ENCODE results near the gene MDP1.
A peak's percentile ranks its signal among the peaks of the same experiment; 100 is the strongest.
"Not testable (repeated sequence)": the region's sequence is repeated elsewhere in the genome, so short reads cannot be mapped to it uniquely, and the experiment has no call there.

MDP1 gene

DNA sequence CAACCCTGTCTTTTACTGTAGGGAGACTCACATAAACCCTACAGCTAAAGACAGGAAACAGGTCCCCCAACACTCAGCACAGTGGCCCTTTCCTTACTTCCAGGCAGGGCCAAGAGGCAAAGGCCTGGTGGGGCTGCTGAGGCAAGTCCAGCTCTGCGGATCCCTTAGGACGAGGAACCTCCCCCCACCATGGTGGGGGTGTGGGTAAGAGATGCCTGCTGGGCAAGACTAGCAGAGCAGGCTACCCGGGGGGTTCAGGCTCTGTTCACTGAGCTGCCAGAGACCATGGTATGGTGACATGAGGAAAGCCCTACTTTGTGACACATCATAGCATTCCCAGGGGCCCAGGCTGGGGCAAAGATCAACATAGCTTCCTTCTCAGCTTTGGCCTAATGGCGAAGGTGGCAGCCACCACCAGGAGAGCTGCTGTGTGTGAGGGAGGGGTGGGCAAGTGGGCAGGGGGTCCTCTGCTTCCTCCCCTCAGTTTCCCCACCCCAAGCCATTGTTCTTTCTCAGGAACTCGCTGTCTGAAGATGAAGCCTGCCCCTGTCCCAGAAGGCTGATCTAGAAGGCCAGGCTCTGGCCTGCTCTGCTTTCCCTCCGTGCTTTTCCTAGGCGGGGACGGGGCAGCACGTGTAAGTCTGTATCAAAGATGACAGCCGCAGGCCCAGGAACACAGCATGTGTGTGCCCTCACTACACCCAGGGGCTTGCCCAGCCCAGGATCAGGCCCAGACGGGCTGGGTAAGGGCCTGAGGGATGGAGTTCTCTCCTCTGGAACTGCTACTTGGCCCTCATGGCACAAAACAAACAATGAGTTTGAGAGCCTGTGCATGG, 36.6 kb upstream of the MDP1 start:
- no peak for DNase-seq
- in situ Hi-C loops (cut with MboI; ENCODE audit: low pct_unique_long_range_greater_than_20kb, low sequenced_read_pairs): no loop called here

GRCh38 chr14:24251880-24252288, 36.0 kb upstream of the MDP1 start:
- DNase-seq: no peak
- in situ Hi-C loops (cut with MboI; ENCODE audit: low pct_unique_long_range_greater_than_20kb, low sequenced_read_pairs): no loop called here

GRCh38 chr14:24250354-24250753, 34.5 kb upstream of the MDP1 start:
- DNase-seq: no peak
- in situ Hi-C loops (cut with MboI; ENCODE audit: low pct_unique_long_range_greater_than_20kb, low sequenced_read_pairs): no loop called here

- no peak for DNase-seq
- in situ Hi-C loops (cut with MboI; ENCODE audit: low pct_unique_long_range_greater_than_20kb, low sequenced_read_pairs): loop anchor here (10.0 kb wide), 1 partner anchor 45 kb away; the partner anchor contains the start of genes DHRS1 and NOP9
Measured at GRCh38 chr14:24249230-24250021, 33.6 kb upstream of the MDP1 start.

DNA sequence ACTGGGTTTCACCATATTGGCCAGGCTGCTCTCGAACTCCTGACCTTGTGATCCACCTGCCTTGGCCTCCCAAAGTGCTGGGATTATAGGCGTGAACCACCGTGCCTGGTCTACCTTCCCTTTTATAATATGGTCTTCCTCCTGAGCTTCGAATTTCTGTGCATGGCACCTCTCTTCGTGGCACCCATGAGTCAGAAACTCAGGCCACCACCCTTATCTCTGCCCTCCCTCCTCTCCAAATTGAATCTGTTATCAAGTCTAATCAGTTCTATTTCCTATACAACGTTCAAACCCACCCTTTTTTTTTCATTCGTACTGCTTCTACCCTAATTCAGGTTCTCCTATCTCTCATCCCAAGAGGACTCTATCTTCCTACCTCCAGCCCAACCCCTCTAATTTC, 31.6 kb upstream of the MDP1 start:
- no peak for DNase-seq
- in situ Hi-C loops (cut with MboI; ENCODE audit: low pct_unique_long_range_greater_than_20kb, low sequenced_read_pairs): loop anchor here (10.0 kb wide), 1 partner anchor 47 kb away; the partner anchor contains the start of genes DHRS1 and NOP9

DNA sequence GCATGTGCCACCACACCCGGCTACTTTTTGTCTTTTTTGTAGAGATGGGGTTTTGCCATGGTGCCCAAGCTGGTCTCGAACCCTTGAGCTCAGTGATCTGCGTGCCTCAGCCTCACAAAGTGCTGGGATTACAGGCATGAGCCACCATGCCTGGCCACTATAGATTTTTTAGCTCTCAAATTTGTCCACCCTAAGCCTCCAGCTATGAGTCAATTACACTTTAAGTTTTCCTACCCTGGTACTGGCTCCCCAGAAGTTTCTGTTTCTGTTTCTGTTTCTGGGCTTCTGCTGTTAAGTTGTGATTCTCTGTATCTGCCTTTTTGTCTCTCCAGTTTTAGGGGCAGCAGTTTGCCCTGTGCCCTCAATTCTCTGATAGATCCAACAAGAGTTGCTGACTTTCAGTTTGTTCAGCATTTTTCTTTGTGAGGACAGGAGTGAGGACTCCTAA, 30.9 kb upstream of the MDP1 start:
- no peak for DNase-seq
- in situ Hi-C loops (cut with MboI; ENCODE audit: low pct_unique_long_range_greater_than_20kb, low sequenced_read_pairs): loop anchor here (10.0 kb wide), 1 partner anchor 48 kb away; the partner anchor contains the start of genes DHRS1 and NOP9

DNA sequence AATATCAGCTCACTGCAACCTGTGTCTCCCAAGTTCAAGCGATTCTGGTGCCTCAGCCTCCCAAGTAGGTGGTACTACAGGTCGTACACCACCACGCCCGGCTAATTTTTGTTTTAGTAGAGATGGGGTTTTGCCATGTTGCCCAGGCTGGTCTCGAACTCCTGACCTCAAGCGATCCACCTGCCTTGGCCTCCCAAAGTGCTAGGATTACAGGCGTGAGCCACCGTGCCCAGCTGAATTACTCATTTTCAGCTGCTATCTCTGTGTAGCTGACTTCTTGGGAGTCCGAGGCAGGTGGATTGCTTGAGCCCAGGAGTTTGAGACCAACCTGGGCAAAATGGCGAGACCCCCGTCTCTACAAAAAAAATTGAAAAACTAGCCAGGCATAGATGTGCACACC, 29.5 kb upstream of the MDP1 start:
- in situ Hi-C loops (cut with MboI; ENCODE audit: low pct_unique_long_range_greater_than_20kb, low sequenced_read_pairs): loop anchor here (10.0 kb wide), 1 partner anchor 49 kb away; the partner anchor contains the start of genes DHRS1 and NOP9
- not testable (repeated sequence) for DNase-seq

GRCh38 chr14:24243336-24243836, 27.5 kb upstream of the MDP1 start:
- in situ Hi-C loops (cut with MboI; ENCODE audit: low pct_unique_long_range_greater_than_20kb, low sequenced_read_pairs): loop anchor here (10.0 kb wide), 1 partner anchor 51 kb away; the partner anchor contains the start of genes DHRS1 and NOP9
- peak; percentile 91 for DNase-seq

GRCh38 chr14:24241829-24242443, 26.1 kb upstream of the MDP1 start:
- in situ Hi-C loops (cut with MboI; ENCODE audit: low pct_unique_long_range_greater_than_20kb, low sequenced_read_pairs): loop anchor here (10.0 kb wide), 1 partner anchor 53 kb away; the partner anchor contains the start of genes DHRS1 and NOP9

GRCh38 chr14:24240110-24240918, 24.4 kb upstream of the MDP1 start:
- DNase-seq: no peak
- in situ Hi-C loops (cut with MboI; ENCODE audit: low pct_unique_long_range_greater_than_20kb, low sequenced_read_pairs): loop anchor here (10.0 kb wide), 1 partner anchor 54 kb away; the partner anchor contains the start of genes DHRS1 and NOP9

More at GRCh38 chr14:24241829-24242443, 26.1 kb upstream of the MDP1 start:
- DNase-seq: no peak

GRCh38 chr14:24238527-24239037, 22.7 kb upstream of the MDP1 start:
- in situ Hi-C loops (cut with MboI; ENCODE audit: low pct_unique_long_range_greater_than_20kb, low sequenced_read_pairs): no loop called here
- DNase-seq: no peak

DNA sequence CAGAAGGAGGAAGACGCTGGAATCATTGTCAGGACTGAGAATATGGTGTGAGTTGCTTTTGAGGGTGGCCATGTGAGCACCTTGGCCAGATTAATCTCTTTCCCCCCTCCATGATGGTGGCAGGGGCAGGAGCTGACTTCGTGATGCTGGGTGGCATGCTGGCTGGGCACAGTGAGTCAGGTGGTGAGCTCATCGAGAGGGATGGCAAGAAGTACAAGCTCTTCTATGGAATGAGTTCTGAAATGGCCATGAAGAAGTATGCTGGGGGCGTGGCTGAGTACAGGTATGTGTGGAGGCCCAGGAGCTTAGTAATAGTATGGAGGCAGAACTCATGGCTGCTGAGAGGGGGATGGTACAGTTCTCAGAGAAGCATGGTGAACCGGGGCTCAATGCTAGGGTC, 22.3 kb upstream of the MDP1 start:
- DNase-seq: no peak
- in situ Hi-C loops (cut with MboI; ENCODE audit: low pct_unique_long_range_greater_than_20kb, low sequenced_read_pairs): no loop called here

GRCh38 chr14:24237463-24237955, 21.6 kb upstream of the MDP1 start:
- in situ Hi-C loops (cut with MboI; ENCODE audit: low pct_unique_long_range_greater_than_20kb, low sequenced_read_pairs): no loop called here
- DNase-seq: no peak

DNA sequence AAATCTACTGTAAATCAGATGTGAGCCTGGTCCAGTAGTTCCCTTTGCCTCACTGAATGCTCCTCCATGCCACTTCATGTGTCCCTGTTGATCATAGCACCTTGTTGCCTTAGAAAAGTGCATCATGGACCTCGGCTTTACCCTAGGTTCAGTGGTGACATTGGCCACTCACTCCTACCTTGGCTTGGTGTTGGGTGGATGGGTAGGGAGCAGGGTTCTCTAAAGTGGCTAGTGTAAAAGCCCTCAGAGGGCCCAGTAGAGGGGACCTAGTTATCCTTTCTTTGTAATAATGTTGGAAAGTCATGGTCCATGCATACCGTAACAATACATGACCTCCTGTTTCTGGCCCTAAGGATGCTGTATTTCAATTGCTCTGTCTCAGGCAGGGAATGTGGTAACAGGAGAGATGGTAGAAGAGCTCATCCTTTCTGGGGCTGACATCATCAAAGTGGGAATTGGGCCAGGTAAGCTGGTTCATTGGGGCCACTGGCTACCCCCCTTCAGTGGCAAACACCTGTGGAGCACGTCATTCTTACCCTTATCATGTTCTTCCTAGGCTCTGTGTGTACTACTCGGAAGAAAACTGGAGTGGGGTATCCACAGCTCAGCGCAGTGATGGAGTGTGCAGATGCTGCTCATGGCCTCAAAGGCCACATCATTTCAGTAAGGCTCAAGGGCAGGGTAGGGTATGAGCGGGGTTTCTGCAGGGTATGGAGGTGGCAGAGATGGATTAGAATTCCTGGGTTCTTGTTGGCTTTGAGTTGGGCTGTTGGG, 21.0 kb upstream of the MDP1 start:
- in situ Hi-C loops (cut with MboI; ENCODE audit: low pct_unique_long_range_greater_than_20kb, low sequenced_read_pairs): no loop called here
- DNase-seq: no peak

- in situ Hi-C loops (cut with MboI; ENCODE audit: low pct_unique_long_range_greater_than_20kb, low sequenced_read_pairs): no loop called here
- no peak for DNase-seq
Measured at GRCh38 chr14:24235804-24236688, 20.2 kb upstream of the MDP1 start.

All from KBM-7 (cell line).